ENCODE results near the gene KLRC1. TPM values are rescaled to one million over a fixed set of nuclear protein-coding genes. Genes with fewer than 3 reads are reported as not detected.
"Not testable (repeated sequence)": the region's sequence is repeated elsewhere in the genome, so short reads cannot be mapped to it uniquely, and the experiment has no call there.

Gene KLRC1
- total RNA-seq, 5 donors from 2014 or later (not counting 1 experiment from before 2014, with no cell fraction given) = 1.7 to 11.2 (median 2.9) TPM

DNA sequence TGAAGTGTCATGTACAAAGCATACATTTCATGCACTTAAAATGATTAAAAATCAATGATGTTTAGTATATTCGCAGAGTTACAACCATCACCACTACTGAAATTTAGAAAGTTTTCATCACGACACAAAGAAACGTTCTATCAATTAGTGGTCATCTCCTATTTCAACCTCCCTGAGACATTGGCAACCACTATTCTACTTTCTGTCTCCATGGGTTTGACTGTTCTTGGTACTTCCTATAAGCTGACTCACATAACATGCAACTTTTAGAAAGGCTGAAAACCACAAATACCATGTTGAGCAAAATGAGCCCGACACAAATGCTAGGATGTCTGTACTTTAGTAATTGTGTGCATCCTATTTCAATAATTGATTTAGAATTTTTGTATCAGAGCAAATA, 22.6 kb downstream of the KLRC1 start:
- ATAC-seq (replicated peaks in 1 of 4); H3K9me3 ChIP-seq; H3K27me3 Mint-ChIP-seq; H3K4me1 Mint-ChIP-seq; H3K4me3 ChIP-seq (ENCODE audit: control insufficient read depth in 1 of 2, extremely low read depth in 1 of 2, low read length in 1 of 2); H3K4me1 ChIP-seq (ENCODE audit: control insufficient read depth in 1 of 2, extremely low read depth in 1 of 2, insufficient read depth in 2 of 2, low read length in 2 of 2); H3K27ac Mint-ChIP-seq; CTCF ChIA-PET; H3K9me3 Mint-ChIP-seq; H3K36me3 ChIP-seq (ENCODE audit: control insufficient read depth in 2 of 2, extremely low read depth in 1 of 2, insufficient read depth in 1 of 2, low read length in 1 of 2); H3K27me3 ChIP-seq (replicated peaks in 1 of 2; ENCODE audit: control insufficient read depth in 2 of 2, extremely low read depth in 1 of 2, insufficient read depth in 2 of 2, low read length in 1 of 2); H3K36me3 Mint-ChIP-seq; POLR2A ChIA-PET; H3K27ac ChIP-seq (ENCODE audit: low read length); H3K4me3 Mint-ChIP-seq; DNase-seq: not testable (repeated sequence)
- WGBS (ENCODE audit: insufficient coverage) = no CpG with 5 or more reads among the region's 4 CpGs

DNA sequence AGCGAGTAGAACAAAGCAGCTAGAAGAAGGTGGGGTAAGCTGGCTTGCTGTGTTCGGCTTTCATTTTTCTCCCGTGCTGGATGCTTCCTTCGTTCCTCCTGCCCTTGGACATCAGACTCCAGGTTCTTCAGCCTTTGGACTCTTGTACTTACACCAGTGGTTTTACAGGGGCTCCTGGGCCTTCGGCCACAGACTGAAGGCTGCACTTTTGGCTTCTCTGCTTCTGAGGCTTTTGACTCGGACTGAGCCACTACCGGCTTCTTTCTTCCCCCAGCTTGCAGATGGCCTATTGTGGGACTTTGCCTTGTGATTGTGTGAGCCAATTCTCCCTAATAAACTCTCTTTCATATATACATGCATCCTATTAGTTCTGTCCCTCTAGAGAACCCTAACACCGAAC, 27.2 kb downstream of the KLRC1 start:
- H3K27me3 Mint-ChIP-seq = not testable (repeated sequence)

DNA sequence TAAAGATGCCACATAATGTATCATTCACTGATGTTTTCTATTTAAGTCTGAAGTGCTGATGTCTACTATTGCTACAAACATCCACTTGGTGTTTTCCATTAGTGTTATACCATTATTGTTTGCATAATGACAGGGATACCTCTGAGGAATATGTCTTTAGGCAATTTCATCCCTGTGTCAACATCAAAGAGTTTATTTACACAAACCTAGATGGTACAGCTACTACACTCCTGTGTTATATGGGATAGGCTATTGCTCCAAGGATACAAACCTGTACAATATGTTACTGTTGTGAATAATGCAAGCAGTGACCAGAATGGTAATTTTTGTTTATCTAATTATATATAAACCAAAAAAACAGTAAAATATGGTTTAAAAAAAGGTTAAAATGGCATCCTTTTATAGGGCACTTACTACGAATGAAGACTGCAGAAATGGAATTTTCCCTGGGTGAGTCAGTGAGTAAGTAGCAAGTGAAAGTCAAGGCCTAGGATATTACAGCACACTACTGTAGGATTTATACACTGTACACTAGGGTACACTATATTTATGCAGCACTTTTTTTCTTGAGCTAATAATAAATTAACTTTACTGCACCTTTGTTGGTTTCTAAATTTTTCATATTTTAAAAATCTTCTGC, 28.8 kb downstream of the KLRC1 start:
- WGBS (ENCODE audit: insufficient coverage) = no CpG with 5 or more reads among the region's 1 CpG
- H3K4me3 ChIP-seq (ENCODE audit: control insufficient read depth in 1 of 2, extremely low read depth in 1 of 2, low read length in 1 of 2); POLR2A ChIA-PET; H3K27me3 ChIP-seq (replicated peaks in 1 of 2; ENCODE audit: control insufficient read depth in 2 of 2, extremely low read depth in 1 of 2, insufficient read depth in 2 of 2, low read length in 1 of 2); CTCF ChIA-PET; H3K4me1 ChIP-seq (ENCODE audit: control insufficient read depth in 1 of 2, extremely low read depth in 1 of 2, insufficient read depth in 2 of 2, low read length in 2 of 2); DNase-seq; H3K36me3 ChIP-seq (ENCODE audit: control insufficient read depth in 2 of 2, extremely low read depth in 1 of 2, insufficient read depth in 1 of 2, low read length in 1 of 2); H3K9me3 ChIP-seq; H3K27me3 Mint-ChIP-seq; ATAC-seq (replicated peaks in 1 of 4); H3K4me3 Mint-ChIP-seq; H3K27ac ChIP-seq (ENCODE audit: low read length); H3K4me1 Mint-ChIP-seq; H3K36me3 Mint-ChIP-seq; H3K27ac Mint-ChIP-seq; H3K9me3 Mint-ChIP-seq: not testable (repeated sequence)

More for the DNA sequence above, 27.2 kb downstream of the KLRC1 start:
- DNase-seq; ATAC-seq (replicated peaks in 1 of 4); H3K27ac ChIP-seq (ENCODE audit: low read length); H3K4me3 Mint-ChIP-seq; H3K4me1 ChIP-seq (ENCODE audit: control insufficient read depth in 1 of 2, extremely low read depth in 1 of 2, insufficient read depth in 2 of 2, low read length in 2 of 2); H3K9me3 ChIP-seq; H3K4me3 ChIP-seq (ENCODE audit: control insufficient read depth in 1 of 2, extremely low read depth in 1 of 2, low read length in 1 of 2); H3K4me1 Mint-ChIP-seq; POLR2A ChIA-PET; H3K36me3 ChIP-seq (ENCODE audit: control insufficient read depth in 2 of 2, extremely low read depth in 1 of 2, insufficient read depth in 1 of 2, low read length in 1 of 2); H3K27me3 ChIP-seq (replicated peaks in 1 of 2; ENCODE audit: control insufficient read depth in 2 of 2, extremely low read depth in 1 of 2, insufficient read depth in 2 of 2, low read length in 1 of 2); H3K36me3 Mint-ChIP-seq; H3K9me3 Mint-ChIP-seq; CTCF ChIA-PET; H3K27ac Mint-ChIP-seq: not testable (repeated sequence)
- WGBS (ENCODE audit: insufficient coverage) = 100% methylated on average over 1 of the region's 8 CpGs

DNA sequence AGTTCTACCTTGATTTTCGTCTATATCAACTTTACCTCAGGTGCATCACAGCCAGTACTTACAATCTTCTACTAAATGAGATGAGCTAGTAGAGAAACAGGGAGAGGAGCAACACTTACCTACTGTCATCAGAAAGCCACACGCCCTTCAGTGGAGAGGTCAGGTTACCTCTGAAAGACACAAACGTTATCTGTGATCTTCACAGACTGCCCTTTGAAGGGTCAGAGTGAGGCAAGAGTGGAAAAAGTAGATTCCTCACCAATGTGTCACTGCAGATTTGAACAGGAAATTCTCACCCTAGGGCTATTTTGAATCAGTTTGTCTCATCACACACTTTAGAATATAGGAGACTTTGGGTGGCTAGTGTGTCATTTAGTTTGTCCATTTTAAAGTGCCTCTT, 31.0 kb downstream of the KLRC1 start:
- H3K4me1 Mint-ChIP-seq; H3K4me3 Mint-ChIP-seq; H3K4me3 ChIP-seq (ENCODE audit: control insufficient read depth in 1 of 2, extremely low read depth in 1 of 2, low read length in 1 of 2); H3K4me1 ChIP-seq (ENCODE audit: control insufficient read depth in 1 of 2, extremely low read depth in 1 of 2, insufficient read depth in 2 of 2, low read length in 2 of 2); POLR2A ChIA-PET; H3K27ac ChIP-seq (ENCODE audit: low read length); H3K27ac Mint-ChIP-seq; H3K27me3 ChIP-seq (replicated peaks in 1 of 2; ENCODE audit: control insufficient read depth in 2 of 2, extremely low read depth in 1 of 2, insufficient read depth in 2 of 2, low read length in 1 of 2); DNase-seq; H3K9me3 Mint-ChIP-seq; H3K27me3 Mint-ChIP-seq; H3K36me3 Mint-ChIP-seq; H3K9me3 ChIP-seq; CTCF ChIA-PET; H3K36me3 ChIP-seq (ENCODE audit: control insufficient read depth in 2 of 2, extremely low read depth in 1 of 2, insufficient read depth in 1 of 2, low read length in 1 of 2): not testable (repeated sequence)
- no CpG with 5 or more reads among the region's 3 CpGs for WGBS (ENCODE audit: insufficient coverage)
- ATAC-seq (replicated peaks in 1 of 4) = peak in 1 of 4 experiments; percentile 35

DNA sequence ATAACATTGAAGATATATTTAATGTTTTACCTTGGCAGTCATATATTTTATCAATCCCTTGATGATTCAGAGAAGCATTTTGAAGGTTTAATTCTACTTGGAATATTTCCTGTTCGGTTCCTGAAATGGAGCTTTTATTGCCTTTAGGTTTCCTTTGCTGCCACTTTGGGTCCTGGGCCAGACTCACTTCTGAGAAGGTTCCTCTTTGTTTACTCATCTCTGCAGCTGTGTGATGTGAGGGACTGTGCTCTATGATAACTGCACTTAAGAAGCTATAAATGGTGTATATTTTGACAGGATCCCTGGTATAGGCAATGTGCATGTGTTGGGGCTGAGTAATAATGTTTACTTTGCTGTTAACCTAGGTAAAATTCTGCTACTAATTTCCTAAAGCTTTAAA, 32.8 kb downstream of the KLRC1 start, which contains the start of gene KLRC3:
Gene KLRC3, minus strand, starts transcription at position 262 of the 400 bp plus-strand sequence. Its CDS starts 45 bp downstream, at position 217.
- CTCF ChIA-PET; H3K27me3 Mint-ChIP-seq; H3K27ac ChIP-seq (ENCODE audit: low read length); H3K36me3 ChIP-seq (ENCODE audit: control insufficient read depth in 2 of 2, extremely low read depth in 1 of 2, insufficient read depth in 1 of 2, low read length in 1 of 2); H3K27me3 ChIP-seq (replicated peaks in 1 of 2; ENCODE audit: control insufficient read depth in 2 of 2, extremely low read depth in 1 of 2, insufficient read depth in 2 of 2, low read length in 1 of 2); H3K4me1 ChIP-seq (ENCODE audit: control insufficient read depth in 1 of 2, extremely low read depth in 1 of 2, insufficient read depth in 2 of 2, low read length in 2 of 2); H3K36me3 Mint-ChIP-seq; DNase-seq; H3K9me3 ChIP-seq; H3K27ac Mint-ChIP-seq; POLR2A ChIA-PET; H3K9me3 Mint-ChIP-seq; H3K4me3 ChIP-seq (ENCODE audit: control insufficient read depth in 1 of 2, extremely low read depth in 1 of 2, low read length in 1 of 2); H3K4me1 Mint-ChIP-seq: not testable (repeated sequence)
- H3K4me3 Mint-ChIP-seq = peak within 1 kb of the TSS; percentile 13 to 62 (median 24)
- peak in 1 of 4 experiments; percentile 46 for ATAC-seq (replicated peaks in 1 of 4)
- whole genome bisulfite sequencing (ENCODE audit: insufficient coverage) = no CpG with 5 or more reads among the region's 1 CpG

DNA sequence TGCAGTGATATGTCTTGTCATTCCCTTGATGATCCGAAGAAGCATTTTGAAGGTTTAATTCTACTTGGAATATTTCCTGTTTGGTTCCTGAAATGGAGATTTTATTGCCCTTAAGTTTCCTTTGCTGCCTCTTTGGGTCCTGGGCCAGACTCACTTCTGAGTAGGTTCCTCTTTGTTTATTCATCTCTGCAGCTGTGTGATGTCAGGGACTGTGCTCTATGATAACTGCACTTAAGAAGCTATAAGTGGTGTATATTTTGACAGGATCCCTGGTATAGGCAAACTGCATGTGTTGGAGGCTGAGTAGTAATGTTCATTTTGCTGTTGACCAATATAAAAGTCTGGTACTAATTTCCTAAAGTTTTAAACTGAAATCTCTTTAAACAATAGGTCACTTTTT, 43.8 kb downstream of the KLRC1 start, which contains the start of gene KLRC4:
Gene KLRC4, minus strand, starts transcription at position 366 of the 400 bp plus-strand sequence. Its CDS starts 182 bp downstream, at position 184.
- ATAC-seq (replicated peaks in 1 of 4) (peak; percentile 45 to 81 (median 78)), DNase-seq (no peak)
- Mint-ChIP-seq H3K27me3 (peaks cover 0 to 2% of the 10 kb centered on the region in 2 donors), H3K4me1 (peaks cover 0 to 6% (median 4%) of the 10 kb centered on the region in 3 donors), H3K27ac (peak within 1 kb of the TSS; percentile 56 to 70), H3K36me3 (peaks cover 3% of the 10 kb centered on the region), H3K9me3 (peaks cover 0 to 3% (median 2%) of the 10 kb centered on the region in 3 donors), H3K4me3 (peak within 1 kb of the TSS; percentile 69 to 75 (median 74))
- Histone ChIP-seq H3K36me3 (ENCODE audit: control insufficient read depth in 2 of 2, extremely low read depth in 1 of 2, insufficient read depth in 1 of 2, low read length in 1 of 2) (no peaks in the 10 kb centered on the region), H3K9me3 (no peaks in the 10 kb centered on the region), H3K27ac (ENCODE audit: low read length) (no peak within 1 kb of the TSS), H3K27me3 (replicated peaks in 1 of 2; ENCODE audit: control insufficient read depth in 2 of 2, extremely low read depth in 1 of 2, insufficient read depth in 2 of 2, low read length in 1 of 2) (no peaks in the 10 kb centered on the region), H3K4me3 (ENCODE audit: control insufficient read depth in 1 of 2, extremely low read depth in 1 of 2, low read length in 1 of 2) (peak within 1 kb of the TSS in 1 of 2 donors; percentile 35), H3K4me1 (ENCODE audit: control insufficient read depth in 1 of 2, extremely low read depth in 1 of 2, insufficient read depth in 2 of 2, low read length in 2 of 2) (no peaks in the 10 kb centered on the region)
- no CpG with 5 or more reads among the region's 1 CpG for WGBS (ENCODE audit: insufficient coverage)
- POLR2A ChIA-PET = no interaction called here
- CTCF ChIA-PET = interaction anchor here in 1 of 2 donors (1.2 kb wide), 1 partner anchor 17 kb away, joined by 3 read pairs; no protein-coding TSS in a partner anchor

All from T-cell (primary cell).